ENCODE results near the gene ELMOD1.

Gene ELMOD1

GRCh38 chr11:107583629-107584195, 7.2 kb upstream of the ELMOD1 start:
- no peak for DNase-seq

GRCh38 chr11:107587306-107587979, 3.5 kb upstream of the ELMOD1 start:
- no peak for DNase-seq

GRCh38 chr11:107591378-107592230, 657 bp downstream of the ELMOD1 start:
- peak in 16 of 56 donors; percentile 7 to 68 (median 24) for DNase-seq

- peak in 4 of 56 donors; percentile 19 to 54 (median 44) for DNase-seq
These were observed 1.3 kb downstream of the ELMOD1 start for GRCh38 chr11:107592231-107592590.

- DNase-seq, result peak in 3 of 56 donors; percentile 5 to 28 (median 23)
These were observed 1.9 kb downstream of the ELMOD1 start for GRCh38 chr11:107592813-107593212.

- no peak for DNase-seq
These were observed 3.0 kb downstream of the ELMOD1 start for GRCh38 chr11:107593951-107594350.

GRCh38 chr11:107594736-107595135, 3.8 kb downstream of the ELMOD1 start:
- no peak for DNase-seq

GRCh38 chr11:107598225-107599139, 7.5 kb downstream of the ELMOD1 start:
- no peak for DNase-seq

GRCh38 chr11:107605061-107606006, 14.4 kb downstream of the ELMOD1 start:
- no peak for DNase-seq

GRCh38 chr11:107606141-107606540, 15.2 kb downstream of the ELMOD1 start:
- peak in 2 of 56 donors; percentile 12 to 48 for DNase-seq

GRCh38 chr11:107608809-107609208, 17.9 kb downstream of the ELMOD1 start:
- DNase-seq, result no peak

GRCh38 chr11:107609400-107610218, 18.7 kb downstream of the ELMOD1 start:
- no peak for DNase-seq

- no peak for DNase-seq
These were observed 21.5 kb downstream of the ELMOD1 start for GRCh38 chr11:107612445-107612844.

GRCh38 chr11:107619926-107620325, 29.0 kb downstream of the ELMOD1 start:
- DNase-seq, result no peak

- no peak for DNase-seq
These were observed 30.1 kb downstream of the ELMOD1 start for GRCh38 chr11:107621081-107621480.

GRCh38 chr11:107623183-107623582, 32.2 kb downstream of the ELMOD1 start:
- DNase-seq, result peak in 1 of 56 donors; percentile 16

GRCh38 chr11:107624983-107625684, 34.2 kb downstream of the ELMOD1 start:
- DNase-seq, result no peak

GRCh38 chr11:107625685-107625989, 34.7 kb downstream of the ELMOD1 start:
- no peak for DNase-seq

GRCh38 chr11:107631043-107631442, 40.1 kb downstream of the ELMOD1 start:
- no peak for DNase-seq

Measured in amygdala (tissue), 56 donors.